ENCODE results near the gene ITGB6.

DNA sequence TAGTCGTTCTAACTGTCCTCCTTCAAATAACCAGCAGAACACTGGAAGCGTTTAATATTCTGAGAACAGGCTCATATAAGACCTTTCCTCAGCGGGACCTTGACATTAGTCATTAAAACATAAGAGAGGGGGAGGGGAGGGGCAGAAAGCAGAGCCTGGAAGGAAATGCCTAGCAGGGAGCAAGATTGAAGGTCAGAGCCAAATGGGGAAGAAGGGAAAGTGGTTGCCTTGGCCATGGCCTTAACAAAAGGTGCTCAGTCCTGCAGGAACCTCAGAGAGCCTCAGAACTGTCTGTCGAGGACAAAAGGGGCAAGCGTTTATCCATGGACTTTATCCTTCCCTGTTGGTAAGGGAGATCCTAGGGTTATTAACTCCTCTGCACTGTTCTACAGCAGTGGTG lies 136.8 kb downstream of the ITGB6 start:
- TF ChIP-seq, protein P1, sequence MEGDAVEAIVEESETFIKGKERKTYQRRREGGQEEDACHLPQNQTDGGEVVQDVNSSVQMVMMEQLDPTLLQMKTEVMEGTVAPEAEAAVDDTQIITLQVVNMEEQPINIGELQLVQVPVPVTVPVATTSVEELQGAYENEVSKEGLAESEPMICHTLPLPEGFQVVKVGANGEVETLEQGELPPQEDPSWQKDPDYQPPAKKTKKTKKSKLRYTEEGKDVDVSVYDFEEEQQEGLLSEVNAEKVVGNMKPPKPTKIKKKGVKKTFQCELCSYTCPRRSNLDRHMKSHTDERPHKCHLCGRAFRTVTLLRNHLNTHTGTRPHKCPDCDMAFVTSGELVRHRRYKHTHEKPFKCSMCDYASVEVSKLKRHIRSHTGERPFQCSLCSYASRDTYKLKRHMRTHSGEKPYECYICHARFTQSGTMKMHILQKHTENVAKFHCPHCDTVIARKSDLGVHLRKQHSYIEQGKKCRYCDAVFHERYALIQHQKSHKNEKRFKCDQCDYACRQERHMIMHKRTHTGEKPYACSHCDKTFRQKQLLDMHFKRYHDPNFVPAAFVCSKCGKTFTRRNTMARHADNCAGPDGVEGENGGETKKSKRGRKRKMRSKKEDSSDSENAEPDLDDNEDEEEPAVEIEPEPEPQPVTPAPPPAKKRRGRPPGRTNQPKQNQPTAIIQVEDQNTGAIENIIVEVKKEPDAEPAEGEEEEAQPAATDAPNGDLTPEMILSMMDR (IDR thresholded peaks at IDR 0.05; ENCODE audit: insufficient read depth, low read depth, low read length) = no peak
- no peak for TF ChIP-seq EZH2 (IDR thresholded peaks at IDR 0.05; ENCODE audit: insufficient read depth, low read length)

Measured in astrocyte (in vitro differentiated cells and primary cell).